M059J (cell line): Measurements from ENCODE around the gene DRC7. TPM values are rescaled to one million over a fixed set of nuclear protein-coding genes. Genes with fewer than 3 reads are reported as not detected.
"Not testable (repeated sequence)": the region's sequence is repeated elsewhere in the genome, so short reads cannot be mapped to it uniquely, and the experiment has no call there.

Source experiments
- DNase-seq: peaks from one replicate; pipeline ENCODE4 v3.0.0-alpha.2; 2012; ENCODE audit warnings: low read depth
- total RNA-seq: library from RNA; depleted of rRNA; stranded (reverse); fragments of >200 nt; shearing (Covaris generic); gene quantifications from 2 replicates; pipeline ENCODE4 v1.2.3, GENCODE V29; 2014

DRC7 gene
- total RNA-seq, 1 experiment from 2014 or later: not detected

DNA sequence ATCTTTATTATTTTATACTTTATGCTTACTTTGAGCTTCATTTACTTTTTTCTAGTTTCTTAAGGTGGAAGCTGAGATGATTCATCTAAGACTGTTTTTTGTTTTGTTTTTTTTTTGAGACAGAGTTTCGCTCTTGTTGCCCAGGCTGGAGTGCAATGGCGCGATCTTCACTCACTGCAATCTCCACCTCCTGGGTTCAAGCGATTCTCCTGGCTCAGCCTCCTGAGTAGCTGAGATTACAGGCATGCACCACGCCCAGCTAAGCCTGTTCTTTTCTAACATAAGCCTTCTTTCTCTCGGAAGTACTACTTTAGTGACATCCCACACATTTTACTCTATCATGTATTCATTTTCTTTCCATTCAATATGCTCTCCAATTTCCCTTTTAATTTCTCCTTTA lies 18.0 kb downstream of the DRC7 start:
- not testable (repeated sequence) for DNase-seq

DNA sequence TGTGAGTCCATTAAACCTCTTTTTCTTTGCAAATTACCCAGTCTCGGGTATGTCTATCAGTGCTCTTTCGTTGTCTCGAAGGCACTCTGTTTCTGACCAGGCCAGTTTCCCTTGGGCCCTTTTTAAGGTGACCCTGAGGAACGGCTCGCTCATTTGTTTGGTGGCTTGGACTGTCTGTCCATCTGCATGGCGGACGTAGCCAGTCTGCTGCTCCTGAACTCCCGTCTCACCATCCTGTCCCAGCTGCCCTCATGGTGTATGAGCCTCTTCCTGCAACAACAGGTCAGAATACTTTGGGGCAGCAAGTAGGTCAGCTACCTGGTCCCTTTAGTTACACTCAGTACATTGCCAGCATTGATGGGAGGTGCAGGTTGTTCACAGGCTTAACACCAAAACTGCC lies 19.0 kb downstream of the DRC7 start:
- no peak for DNase-seq

DNA sequence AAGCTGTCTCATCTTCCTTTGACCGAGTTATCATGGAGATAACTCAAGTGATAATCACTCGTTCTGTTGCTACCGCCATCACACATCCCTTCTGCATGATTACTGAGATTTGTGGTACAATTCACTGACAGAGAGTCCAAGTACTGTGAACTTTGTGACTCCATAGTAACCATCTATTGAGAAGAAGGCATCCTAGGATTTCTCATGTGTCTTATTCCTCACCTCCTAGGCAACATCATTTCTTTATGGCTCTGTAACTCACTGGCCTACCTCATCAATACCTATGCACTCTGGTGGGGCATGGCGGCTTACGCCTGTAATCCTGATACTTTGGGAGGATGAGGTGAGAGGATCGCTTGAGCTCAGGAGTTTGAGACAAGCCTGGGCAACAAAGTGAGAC lies 19.4 kb downstream of the DRC7 start:
- DNase-seq: no peak

DNA sequence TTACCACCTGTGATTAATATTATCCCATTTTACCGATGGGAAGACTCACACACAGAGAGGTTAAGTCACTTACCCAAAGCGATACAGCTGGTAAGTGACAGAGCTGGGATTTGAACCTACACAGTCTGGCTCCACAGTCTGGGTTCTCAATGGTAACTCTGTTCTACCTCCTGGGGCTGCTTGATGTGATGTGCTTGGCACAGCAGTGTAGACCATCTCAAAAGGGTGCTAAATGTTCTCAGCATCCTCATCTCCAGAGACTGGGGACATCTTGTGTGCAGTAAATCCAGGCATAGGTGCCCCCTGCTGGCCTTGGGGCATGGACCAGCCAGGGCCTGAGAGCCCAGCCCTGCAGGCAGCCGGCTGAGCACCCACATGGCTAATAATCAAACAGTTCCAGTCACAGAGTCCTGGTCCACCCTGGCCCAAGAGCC lies 25.6 kb downstream of the DRC7 start:
- DNase-seq: peak; percentile 63

DNA sequence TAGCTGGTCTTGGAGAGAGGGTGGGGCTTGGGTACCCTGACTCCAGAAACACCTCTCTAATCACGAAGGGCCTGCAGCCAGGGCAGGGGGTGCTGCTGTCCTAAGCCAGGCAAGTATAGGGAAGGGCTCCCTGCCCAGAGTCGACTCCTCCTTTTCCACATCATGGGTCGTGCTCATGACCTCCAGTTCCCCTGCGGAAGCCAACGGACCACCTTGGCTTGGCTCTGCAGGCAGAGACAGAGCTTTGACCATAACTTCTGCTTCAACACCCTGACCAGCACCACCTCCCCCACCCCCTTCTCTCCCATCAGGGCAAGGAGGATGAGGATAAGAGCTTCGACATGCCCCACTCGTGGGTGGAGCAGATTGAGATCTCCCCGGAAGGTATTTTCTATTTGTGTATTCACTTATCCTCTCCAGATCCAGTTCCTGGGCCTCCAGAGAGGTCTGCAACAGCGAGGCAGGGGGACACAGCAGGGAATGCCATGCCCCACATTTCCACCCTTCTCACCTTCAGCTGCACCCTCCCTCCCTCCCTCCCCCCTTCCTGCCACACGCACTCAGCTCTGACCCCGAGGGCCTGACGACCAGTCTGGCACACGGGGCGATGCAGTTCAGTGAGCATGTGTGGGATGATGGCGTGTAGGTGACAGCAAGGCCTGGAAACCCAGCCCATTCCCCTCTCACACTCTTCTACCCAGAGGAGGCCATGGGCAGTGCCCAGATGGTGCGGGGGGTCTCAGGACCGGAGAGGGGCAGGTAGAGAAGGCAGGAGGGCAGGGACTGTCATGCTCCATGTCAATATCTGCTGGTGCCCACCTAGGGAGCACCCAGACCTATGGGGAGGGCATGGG lies 27.0 kb downstream of the DRC7 start:
- DNase-seq: no peak

DNA sequence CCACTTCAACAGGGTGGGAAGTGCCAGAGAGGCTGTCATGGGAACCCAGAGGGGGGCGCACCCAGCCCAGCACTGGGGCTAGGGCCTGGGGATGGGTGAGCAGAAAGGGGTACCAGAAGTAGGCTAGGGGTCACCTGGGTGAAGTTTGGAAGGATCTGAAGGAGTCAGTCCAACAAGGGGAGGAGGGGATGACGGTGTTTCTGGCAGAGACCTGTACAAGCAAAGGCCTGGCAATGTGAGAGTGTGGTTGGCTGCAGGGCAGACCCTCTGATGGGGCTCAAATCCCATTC lies 27.5 kb downstream of the DRC7 start:
- no peak for DNase-seq

DNA sequence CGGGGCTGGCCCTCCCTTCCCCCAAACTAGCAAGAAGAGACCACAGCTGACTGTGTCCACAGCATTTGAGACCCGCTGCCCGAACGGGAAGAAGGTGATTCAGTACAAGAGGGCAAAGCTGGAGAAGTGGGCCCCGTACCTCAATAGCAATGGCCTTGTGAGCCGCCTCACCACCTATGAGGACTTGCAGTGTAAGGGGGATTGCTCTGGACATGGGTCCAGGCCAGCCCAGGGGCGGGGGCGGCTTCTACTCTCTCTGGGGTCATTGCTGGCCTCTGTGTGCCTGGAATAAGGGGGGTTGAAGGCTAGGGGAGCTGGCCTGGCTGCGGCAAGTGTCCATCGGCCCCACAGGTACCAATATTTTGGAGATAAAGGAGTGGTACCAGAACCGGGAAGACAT lies 28.0 kb downstream of the DRC7 start:
- DNase-seq: no peak

DNA sequence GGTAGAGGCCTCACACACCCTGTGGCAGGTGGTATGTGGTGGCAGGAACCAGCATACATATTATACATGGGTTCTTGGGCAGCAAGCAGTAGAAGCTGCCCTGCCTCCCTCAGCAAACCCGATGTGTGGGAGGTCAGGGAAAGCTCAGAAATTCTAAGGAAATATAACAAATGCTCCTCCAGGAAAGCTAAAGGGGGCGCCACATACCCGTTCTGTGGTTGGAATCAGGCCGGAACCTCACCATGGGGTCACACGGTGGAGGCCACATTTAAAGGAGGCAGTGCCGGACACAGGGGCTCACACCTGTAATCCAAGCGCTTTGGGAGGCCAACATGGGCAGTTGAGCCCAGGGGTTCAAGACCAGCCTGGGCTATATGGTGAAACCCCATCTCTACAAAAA lies 28.6 kb downstream of the DRC7 start:
- peak; percentile 25 for DNase-seq

DNA sequence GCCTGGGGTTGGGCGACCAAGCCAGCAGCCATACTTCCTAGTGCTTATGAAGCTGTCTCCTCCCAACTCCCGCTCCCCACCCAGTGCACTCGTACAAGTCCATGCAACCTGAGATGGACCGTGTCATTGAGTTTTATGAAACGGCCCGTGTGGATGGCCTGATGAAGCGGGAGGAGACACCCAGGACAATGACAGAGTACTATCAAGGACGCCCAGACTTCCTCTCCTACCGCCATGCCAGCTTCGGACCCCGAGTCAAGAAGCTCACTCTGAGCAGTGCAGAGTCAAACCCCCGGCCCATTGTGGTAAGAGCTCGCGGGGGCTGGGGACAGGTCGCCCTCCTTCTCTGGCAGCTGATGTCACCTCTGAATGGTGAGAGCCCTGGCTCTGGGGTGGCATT lies 29.9 kb downstream of the DRC7 start:
- DNase-seq: no peak

DNA sequence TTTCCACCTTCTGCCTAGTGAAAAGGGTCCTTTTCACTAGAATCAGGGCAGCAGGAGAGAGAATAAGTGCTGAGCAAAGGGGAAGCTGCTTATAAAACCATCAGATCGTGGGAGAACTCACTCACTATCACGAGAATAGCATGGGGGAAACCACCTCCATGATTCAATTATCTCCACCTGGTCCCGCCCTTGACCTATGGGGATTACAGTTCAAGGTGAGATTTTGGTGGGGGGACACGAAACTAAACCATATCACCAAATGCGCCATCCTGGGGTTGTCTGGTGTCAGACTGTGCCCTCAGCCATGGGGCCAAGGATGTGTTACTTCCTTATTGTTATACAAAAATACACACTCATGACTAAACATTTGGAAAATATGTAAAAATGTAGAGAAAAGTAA lies 30.5 kb downstream of the DRC7 start:
- DNase-seq: no peak

DNA sequence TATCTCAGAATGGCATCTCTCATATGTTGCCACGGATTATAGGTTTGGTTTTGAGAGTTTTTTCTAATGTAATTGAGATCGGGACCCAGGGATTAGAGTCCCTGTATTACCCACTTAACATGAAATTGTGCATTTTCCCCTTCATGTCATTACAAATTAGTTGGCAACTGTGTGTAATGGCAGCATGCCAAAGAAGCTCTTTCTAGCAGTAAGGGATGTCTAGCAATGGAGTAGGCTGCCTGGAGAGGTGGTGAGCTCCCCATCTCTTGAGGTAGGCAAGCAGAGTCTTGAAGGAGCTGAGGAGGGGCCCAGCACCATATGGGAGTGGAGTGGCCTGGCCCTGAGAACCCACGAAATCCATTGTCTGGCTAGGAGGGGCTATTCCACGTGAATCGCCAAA lies 30.9 kb downstream of the DRC7 start:
- DNase-seq: peak; percentile 10

DNA sequence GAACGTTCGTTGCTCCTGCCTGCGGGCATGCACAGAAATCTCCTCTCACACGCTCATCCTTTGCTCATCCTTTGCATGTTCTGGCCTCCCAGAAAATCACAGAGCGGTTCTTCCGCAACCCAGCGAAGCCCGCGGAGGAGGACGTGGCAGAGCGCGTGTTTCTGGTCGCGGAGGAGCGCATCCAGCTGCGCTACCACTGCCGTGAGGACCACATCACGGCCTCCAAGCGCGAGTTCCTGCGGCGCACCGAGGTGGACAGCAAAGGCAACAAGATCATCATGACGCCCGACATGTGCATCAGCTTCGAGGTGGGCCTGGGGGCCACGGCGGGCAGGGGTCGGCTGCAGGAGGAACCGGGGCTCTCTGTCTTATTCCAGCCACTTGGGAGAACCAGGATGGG lies 31.4 kb downstream of the DRC7 start:
- no peak for DNase-seq

DNA sequence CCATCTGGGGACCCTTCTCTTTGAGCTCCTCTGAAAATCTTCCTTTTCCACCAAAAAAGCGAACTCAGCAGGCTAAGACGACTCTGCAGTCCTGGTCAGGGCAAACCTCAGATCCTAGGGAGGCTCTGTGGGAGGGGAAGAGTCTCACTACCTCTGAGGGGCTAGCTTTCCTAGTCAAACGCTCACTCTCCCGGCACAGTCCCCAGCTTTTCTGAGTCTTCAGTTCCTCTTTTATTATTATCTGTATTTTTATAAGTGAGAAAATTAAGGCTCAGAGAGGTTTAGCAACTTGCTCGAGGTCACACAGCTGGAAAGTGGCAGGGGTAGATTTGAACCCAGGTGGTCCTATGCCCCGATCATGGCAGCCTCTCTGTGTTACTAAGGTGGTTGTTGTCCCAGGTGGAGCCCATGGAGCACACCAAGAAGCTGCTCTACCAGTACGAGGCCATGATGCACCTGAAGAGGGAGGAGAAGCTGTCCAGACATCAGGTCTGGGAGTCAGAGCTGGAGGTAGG lies 31.9 kb downstream of the DRC7 start:
- DNase-seq: no peak

DNA sequence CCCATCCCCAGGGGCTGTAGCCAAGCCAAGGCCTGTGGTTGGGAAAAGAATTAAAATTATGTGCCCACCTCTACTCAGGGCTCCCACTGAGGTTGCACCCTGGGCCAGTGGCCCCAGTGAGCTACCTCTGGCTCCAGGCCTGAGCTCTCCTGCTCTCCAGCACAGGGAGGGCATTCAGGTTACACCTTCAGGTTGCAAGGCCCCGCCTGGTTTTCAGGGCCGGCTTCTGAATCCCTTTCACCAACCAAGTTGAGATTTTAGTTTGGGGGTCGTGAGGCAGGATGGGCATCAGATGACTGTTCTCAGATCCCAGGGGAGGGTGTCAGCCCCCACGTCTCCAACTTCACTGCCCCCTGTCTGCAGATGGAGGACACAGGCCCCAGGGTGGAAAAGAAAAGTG lies 33.0 kb downstream of the DRC7 start:
- no peak for DNase-seq

DNA sequence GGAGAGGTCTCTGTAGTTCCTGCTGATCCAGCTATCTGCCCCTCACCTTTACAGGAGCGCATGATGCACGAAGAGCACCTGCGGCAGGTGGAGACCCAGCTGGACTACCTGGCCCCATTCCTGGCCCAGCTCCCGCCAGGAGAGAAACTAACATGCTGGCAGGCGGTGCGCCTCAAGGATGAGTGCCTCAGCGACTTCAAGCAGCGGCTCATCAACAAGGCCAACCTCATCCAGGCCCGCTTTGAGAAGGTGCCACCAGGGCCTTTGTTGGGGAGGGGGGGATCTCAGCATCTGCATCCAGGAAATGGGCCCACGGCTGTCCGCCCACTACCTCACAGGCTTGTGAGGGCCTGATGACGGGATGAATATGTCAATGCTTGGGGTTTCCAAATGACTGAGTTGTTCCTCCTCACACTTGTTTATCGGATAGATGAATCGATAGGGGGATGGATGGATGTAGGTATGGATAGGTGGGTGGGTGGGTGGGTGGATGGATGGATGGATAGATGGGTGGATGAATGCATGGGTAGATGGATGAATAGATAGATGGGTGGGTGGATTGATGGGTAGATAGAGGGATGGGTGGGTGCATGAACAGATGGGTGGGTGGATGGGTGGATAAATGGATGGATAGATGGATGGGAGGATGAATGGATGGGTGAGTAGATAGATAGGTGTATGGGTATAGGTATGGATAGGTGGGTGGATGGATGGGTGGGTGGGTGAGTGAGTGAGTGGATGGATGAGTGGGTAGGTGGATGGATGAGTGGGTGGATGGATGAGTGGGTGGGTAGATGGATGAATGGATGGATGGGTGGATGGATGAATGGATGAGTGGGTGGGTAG lies 34.0 kb downstream of the DRC7 start:
- DNase-seq: no peak

DNA sequence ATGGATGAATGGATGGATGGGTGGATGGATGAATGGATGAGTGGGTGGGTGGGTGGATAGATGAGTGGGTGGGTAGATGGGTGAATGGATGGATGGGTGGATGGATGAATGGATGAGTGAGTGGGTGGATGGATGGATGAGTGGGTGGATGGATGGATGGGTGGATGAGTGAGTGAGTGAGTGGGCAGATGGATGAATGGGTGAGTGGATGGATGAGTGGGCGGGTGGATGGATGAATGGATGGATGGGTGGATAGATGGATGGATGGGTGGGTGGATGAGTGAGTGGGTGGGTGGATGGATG lies 34.5 kb downstream of the DRC7 start:
- DNase-seq: no peak

DNA sequence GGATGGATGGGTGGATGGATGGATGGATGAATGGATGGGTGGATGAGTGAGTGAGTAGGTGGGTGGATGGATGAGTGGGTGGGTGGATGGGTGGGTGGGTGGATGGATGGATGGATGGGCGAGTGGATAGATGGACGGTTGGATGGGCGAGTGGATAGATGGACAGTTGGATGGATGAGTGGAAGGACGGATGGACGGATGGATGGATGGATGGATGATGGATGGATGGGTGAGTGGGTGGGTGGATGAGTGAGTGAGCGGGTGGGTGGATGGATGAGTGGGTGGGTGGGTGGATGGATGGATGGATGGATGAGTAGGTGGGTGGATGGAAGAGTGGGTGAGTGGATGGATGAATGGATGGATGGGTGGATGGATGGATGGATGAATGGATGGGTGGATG lies 35.2 kb downstream of the DRC7 start:
- not testable (repeated sequence) for DNase-seq

DNA sequence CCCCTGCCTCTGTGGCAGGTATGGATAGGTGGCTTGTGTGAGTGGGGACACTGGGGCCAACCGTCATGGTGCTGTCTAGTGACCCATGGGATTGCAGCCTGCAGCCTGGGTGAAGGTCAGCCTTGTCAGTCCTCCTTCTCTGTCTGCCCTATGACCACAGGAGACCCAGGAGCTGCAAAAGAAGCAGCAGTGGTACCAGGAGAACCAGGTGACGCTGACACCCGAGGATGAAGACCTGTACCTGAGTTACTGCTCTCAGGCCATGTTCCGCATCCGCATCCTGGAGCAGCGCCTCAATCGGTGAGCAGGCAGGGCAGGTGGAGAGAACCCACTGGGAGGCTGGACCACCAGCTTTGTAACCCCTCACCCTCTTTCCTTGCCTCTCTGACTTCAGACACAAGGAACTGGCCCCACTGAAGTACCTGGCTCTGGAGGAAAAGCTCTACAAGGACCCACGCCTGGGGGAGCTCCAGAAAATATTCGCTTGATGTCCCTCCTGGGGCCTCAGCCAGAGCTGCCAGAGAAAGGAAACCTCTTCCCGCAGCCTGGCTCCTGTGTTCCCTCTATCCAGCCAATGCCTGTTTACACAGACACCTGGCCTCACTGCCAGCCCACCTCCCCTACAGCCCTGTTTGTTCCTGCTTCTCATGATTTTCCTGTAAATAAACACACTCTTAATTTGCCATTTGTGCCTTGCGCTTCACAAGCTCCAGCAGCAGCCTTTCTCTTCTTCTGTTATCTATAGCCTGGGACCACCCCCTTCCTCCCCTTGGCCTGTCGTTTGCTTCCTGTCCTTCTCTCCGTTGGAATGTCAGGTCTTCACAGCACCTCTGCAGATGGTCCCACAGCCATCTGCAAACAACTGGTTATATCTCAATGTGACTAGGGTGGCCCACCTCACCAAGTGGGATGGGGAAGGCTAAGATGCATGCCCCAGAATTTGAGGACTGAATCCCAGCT lies 36.4 kb downstream of the DRC7 start:
- DNase-seq: no peak

DNA sequence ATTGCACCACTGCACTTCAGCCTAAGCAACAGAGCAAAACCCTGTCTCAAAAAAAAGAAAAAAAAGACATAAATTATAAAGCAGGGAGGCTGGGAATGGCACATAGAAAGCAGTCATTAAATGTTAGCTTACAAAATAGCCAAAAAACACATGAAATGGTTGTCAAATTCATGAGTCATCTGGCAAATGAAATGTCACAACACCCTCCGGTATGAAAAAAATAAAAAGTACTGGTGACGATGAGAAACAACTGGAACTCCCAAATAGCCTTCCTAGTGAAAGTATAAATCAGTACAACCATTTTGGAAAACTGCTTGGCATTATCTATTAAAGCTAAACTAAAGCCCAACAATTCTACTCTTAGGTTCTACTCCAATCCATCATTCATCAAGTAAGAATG lies 37.4 kb downstream of the DRC7 start:
- DNase-seq: peak; percentile 42

DNA sequence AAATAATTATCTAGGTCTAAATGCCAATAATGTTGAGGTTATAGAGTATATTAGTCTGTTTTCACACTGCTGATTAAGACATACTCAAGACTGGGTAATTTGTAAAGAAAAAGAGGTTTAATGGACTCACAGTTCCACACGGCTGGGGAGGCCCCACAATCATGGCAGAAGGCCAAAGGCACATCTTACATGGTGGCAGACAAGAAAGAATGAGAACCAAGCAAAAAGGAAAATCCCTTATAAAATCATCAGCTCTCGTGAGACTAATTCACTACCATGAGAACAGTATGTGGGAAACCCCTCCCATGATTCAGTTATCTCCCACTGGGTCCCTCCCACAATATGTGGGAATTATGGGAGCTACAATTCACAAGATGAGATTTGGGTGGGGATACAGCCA lies 38.1 kb downstream of the DRC7 start:
- no peak for DNase-seq

DNA sequence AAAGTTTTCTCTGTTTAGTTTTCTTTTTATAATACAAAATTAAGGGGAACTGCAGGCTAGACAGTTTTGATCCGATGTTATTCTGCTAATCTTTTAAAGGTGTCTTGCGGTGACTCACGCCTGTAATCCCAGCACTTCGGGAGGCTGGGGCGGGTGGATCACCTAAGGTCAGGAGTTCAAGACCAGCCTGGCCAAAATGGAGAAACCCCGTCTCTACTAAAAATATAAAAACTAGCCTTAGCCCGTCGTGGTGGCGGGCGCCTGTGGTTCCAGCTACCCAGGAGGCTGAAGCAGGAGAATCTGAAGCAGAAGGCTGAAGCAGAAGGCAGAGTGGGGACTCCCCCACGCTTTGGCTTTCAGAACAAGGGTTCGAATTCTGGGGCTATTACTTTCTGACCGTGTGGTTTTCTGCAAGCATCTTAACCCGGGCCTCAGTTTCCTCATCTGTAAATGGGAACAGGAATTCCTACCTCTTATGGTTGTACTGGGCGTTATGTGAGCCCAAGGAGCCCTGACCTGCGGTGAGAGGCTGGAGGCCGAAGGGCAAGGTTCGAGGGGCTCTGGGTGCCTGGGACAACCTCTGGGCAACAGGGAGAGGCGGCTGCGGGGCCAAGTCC lies 39.8 kb downstream of the DRC7 start:
- no peak for DNase-seq
